Measurements from ENCODE around the gene ALG10B.
"Not testable (repeated sequence)": the region's sequence is repeated elsewhere in the genome, so short reads cannot be mapped to it uniquely, and the experiment has no call there.

The ALG10B gene, protein sequence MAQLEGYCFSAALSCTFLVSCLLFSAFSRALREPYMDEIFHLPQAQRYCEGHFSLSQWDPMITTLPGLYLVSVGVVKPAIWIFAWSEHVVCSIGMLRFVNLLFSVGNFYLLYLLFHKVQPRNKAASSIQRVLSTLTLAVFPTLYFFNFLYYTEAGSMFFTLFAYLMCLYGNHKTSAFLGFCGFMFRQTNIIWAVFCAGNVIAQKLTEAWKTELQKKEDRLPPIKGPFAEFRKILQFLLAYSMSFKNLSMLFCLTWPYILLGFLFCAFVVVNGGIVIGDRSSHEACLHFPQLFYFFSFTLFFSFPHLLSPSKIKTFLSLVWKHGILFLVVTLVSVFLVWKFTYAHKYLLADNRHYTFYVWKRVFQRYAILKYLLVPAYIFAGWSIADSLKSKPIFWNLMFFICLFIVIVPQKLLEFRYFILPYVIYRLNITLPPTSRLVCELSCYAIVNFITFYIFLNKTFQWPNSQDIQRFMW

DNA sequence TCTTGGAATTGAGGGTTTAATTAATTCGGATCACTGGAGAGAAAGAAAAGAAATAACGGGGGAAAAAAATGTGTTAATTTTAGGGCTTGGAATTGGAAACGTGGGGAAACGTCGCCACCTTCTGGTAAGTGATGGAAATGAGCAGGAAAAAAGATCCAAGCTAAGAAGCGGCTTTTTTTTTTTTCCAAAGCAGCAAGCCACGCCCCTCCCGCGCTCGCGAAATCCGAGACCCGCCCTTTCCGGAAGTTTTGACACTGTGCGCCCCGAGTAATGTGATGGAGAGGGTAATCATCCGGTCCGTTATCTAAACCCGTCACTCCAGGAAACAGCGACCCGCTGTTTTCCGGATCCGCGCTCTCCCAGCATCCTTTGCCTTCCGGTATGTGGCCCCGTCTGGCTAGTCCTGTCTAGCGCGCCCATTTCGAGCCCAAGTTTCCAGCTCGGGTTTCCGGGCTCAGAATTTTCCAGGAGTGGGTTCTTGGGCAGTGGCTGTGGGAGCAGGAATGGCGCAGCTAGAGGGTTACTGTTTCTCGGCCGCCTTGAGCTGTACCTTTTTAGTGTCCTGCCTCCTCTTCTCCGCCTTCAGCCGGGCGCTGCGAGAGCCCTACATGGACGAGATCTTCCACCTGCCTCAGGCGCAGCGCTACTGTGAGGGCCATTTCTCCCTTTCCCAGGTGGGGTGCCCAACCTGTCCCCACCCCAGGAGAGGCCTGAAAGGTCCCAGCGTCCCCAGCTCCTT lies at the start of gene ALG10B:
Gene ALG10B (plus strand): TSS at position 384 of the 739 bp plus-strand sequence. CDS start 120 bp downstream, at position 504.
- TF ChIP-seq, protein P1, sequence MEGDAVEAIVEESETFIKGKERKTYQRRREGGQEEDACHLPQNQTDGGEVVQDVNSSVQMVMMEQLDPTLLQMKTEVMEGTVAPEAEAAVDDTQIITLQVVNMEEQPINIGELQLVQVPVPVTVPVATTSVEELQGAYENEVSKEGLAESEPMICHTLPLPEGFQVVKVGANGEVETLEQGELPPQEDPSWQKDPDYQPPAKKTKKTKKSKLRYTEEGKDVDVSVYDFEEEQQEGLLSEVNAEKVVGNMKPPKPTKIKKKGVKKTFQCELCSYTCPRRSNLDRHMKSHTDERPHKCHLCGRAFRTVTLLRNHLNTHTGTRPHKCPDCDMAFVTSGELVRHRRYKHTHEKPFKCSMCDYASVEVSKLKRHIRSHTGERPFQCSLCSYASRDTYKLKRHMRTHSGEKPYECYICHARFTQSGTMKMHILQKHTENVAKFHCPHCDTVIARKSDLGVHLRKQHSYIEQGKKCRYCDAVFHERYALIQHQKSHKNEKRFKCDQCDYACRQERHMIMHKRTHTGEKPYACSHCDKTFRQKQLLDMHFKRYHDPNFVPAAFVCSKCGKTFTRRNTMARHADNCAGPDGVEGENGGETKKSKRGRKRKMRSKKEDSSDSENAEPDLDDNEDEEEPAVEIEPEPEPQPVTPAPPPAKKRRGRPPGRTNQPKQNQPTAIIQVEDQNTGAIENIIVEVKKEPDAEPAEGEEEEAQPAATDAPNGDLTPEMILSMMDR (IDR thresholded peaks at IDR 0.05; ENCODE audit: extremely low read depth, missing control alignments), result peak; percentile 23
- peak; percentile 85 for DNase-seq (ENCODE audit: low spot score)

DNA sequence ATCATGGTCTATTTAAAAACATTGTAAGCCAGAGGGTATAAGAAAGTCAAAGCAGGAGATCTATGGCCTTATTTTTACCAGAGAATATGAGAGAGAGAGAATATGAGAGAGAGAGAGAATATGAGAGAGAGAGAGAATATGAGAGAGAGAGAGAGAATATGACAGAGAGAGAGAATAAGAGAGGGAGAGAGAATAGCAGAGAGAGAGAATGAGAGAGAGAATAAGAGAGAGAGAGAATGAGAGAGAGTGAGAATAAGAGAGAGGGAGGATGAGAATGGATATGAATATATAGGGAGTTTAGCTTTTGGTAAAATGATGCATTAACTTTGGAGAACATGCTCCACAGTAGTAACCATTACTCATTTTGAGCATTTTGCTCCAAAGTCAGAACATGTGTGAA lies 48.0 kb upstream of the ALG10B start:
- no peak for DNase-seq (ENCODE audit: low spot score)
- TF ChIP-seq, protein P1 (IDR thresholded peaks at IDR 0.05; ENCODE audit: extremely low read depth, missing control alignments), result no peak

DNA sequence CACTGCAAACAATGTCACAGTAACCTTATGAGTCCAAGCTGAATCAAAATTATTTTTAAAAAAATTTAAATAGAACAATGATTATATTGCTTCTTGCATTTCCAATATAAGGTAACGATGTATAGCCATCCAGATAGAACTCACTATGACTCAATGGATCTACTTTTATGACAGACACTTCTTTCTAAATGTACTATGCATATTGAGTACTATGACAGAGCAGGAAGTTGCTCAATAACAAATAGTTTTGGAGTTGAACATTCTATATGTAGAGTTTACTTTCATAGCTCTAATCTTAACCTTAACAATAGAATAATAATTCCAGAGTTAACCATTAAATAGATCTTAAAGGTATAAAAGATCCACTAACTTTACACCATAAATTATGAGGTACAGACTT lies 46.7 kb upstream of the ALG10B start:
- TF ChIP-seq, protein P1 (IDR thresholded peaks at IDR 0.05; ENCODE audit: extremely low read depth, missing control alignments), result no peak
- DNase-seq (ENCODE audit: low spot score), result no peak

DNA sequence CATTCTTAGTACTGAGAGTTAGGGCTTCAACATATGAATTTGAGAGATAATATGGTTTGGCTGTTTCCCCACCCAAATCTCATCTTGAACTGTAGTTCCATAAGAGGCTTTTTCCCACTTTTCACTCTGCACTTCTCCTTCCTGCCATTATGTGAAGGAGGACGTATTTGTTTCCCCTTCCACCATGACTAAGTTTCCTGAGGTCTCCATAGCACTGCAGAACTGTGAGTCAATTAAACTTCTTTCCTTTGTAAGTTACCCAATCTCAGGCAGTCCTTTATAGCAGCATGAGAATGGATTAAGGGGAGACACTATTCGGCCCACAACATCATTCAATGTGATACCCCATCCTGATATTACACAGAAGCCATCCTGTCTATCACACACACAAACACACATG lies 36.8 kb upstream of the ALG10B start:
- DNase-seq (ENCODE audit: low spot score), result no peak
- TF ChIP-seq, protein P1 (IDR thresholded peaks at IDR 0.05; ENCODE audit: extremely low read depth, missing control alignments), result no peak

DNA sequence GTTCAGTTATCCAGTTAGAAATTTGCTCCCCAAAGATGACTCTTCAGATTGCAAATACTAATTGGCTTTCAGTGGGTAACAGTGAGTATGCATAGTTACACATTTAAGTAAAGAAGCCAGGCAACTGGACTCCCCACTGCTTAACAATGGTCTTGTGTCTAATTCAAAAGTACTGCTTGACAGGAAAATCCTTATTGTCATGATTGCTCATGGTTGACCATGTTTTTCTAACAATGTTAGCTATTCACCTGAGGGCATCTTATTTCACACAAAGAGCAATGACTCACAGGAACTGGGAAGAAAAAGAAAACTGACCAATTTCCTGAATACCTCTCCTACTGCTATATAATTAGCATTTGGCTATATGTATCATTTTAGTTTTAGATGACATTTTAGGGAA lies 33.7 kb upstream of the ALG10B start:
- TF ChIP-seq, protein P1 (IDR thresholded peaks at IDR 0.05; ENCODE audit: extremely low read depth, missing control alignments), result no peak

DNA sequence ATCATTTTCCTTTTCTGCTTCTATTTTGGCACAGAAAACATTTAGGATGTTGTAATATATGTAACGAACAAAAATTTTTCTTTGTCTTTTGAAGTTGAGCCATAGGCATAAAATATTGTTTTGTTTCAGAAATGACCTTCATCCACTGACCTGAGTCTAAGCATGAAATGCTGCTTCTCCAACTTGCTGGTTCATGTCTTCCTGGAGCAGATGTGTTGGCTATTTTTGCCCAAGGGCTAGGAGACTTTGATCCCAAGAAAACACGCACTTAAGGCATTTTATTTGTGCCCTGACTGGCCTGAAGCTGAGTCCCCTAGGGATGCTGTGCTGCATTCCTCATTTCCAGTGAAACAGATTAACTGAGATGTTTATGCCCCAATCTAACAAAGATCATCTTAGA lies 27.2 kb upstream of the ALG10B start:
- DNase-seq (ENCODE audit: low spot score), result no peak
- TF ChIP-seq, protein P1 (IDR thresholded peaks at IDR 0.05; ENCODE audit: extremely low read depth, missing control alignments), result no peak

More for the DNA sequence above, 33.7 kb upstream of the ALG10B start:
- no peak for DNase-seq (ENCODE audit: low spot score)

DNA sequence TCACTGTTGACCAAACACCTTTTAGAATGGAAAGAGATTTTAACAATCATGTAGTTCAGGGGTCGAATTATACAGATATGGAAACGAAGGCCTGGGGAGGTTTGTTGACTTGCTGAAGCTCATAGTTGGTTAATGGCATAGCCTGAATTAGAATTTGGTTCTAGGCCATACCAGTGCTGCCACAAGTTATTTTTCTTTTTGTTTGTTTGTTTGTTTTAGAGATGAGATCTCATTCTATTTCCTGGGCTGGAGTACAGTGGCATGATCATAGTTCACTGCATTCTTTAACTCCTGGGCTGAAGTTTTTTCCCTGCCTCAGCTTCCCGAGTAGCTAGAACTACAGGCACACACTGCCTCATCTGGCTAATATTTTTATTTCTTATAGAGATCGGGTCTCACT lies 25.4 kb upstream of the ALG10B start:
- TF ChIP-seq, protein P1 (IDR thresholded peaks at IDR 0.05; ENCODE audit: extremely low read depth, missing control alignments), result no peak
- no peak for DNase-seq (ENCODE audit: low spot score)

DNA sequence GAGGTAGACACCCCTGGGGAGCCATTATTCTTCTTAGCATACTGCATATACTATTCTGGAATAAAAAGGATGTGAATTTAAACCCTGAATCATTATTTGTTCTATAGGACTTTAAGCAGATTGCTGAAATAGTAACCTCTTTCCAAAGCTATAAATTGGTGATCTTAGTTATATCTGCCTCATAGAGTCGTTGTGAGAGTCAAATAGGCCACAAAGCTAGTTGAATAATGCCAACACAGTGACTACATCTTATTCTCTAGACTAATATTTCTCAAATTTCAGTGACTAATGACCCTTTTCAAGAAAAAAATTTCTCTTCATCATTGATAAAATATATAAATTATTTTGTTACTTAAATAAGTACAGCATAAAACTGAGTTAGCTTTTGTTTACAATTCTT lies 13.6 kb upstream of the ALG10B start:
- not testable (repeated sequence) for DNase-seq (ENCODE audit: low spot score)

DNA sequence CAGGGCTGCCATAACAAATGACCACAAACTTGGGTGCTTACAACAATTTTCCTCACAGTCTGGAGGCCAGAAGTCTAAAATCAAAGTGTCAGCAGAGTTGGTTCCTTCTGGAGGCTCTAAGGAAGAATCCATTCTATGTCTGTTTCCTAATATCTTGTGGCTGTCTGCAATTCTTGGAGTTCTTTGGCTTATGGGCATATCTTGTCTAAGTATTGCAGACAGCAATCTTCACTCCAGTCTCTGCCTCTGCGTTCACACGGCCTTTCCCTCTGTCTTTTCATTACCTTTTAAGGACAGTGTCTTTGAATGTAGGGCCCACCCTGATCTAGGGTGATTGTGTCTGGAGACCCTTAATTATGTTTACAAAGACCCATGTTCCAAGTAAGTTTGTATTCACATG lies 5.4 kb downstream of the ALG10B start:
- DNase-seq (ENCODE audit: low spot score), result not testable (repeated sequence)

All from GM20000 (cell line).